Effector memory CD4-positive, alpha-beta T cell (primary cell): ENCODE results near the gene CCDC7.
"Not testable (repeated sequence)": the region's sequence is repeated elsewhere in the genome, so short reads cannot be mapped to it uniquely, and the experiment has no call there.

ENCODE experiments used
- DNase-seq, 3 donors: peaks; one replicate each; pipeline ENCODE4 v3.0.0-alpha.2; 2020
- H3K27ac ChIP-seq: 2 replicates; pipeline ENCODE4 v1.7.0; 2013; ENCODE audit warnings: mild to moderate bottlenecking, low read length, moderate library complexity; ENCODE audit not compliant: insufficient read depth, poor library complexity, severe bottlenecking
- H3K27me3 ChIP-seq: replicated peaks from 2 replicates; pipeline ENCODE4 v1.7.0; 2013; ENCODE audit warnings: mild to moderate bottlenecking, low read length; ENCODE audit not compliant: insufficient read depth, control insufficient read depth, poor library complexity, severe bottlenecking
- H3K36me3 ChIP-seq: 2 replicates; pipeline ENCODE4 v1.7.0; 2013; ENCODE audit warnings: mild to moderate bottlenecking, low read length, moderate library complexity; ENCODE audit not compliant: control insufficient read depth, insufficient read depth
- H3K4me1 ChIP-seq: 2 replicates; pipeline ENCODE4 v1.7.0; 2013; ENCODE audit warnings: low read length, mild to moderate bottlenecking; ENCODE audit not compliant: control insufficient read depth, insufficient read depth, poor library complexity, severe bottlenecking
- H3K4me3 ChIP-seq: 2 replicates; pipeline ENCODE4 v1.7.0; 2013; ENCODE audit warnings: low read length, low read depth, mild to moderate bottlenecking; ENCODE audit not compliant: insufficient read depth, poor library complexity, severe bottlenecking
- H3K9me3 ChIP-seq: 2 replicates; pipeline ENCODE4 v1.7.0; 2013; ENCODE audit warnings: mild to moderate bottlenecking, low read length, moderate library complexity; ENCODE audit not compliant: control insufficient read depth

The CCDC7 gene

DNA sequence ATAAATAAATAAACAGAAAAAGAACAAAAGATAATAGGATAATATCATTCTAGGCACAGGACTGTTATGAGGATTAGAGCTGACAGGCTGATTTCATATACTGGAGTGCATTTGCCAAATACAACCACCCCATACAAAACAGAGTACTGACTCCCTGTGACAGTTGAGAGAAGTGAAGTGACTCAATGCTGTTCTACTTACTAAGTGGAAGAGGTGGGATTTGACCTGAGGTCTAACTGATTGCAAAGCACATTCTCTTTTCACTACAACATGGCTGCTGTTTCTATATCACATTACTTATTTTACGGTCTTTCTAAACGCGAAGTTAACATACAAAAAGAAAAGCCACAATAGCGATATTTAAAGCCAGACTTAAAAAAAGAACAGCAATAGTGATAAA, 460.7 kb downstream of the CCDC7 start:
- Histone ChIP-seq H3K9me3 (no peaks in the 10 kb centered on the region), H3K27me3 (no peaks in the 10 kb centered on the region), H3K36me3 (peaks cover 73% of the 10 kb centered on the region), H3K4me3 (no peak overlapping the region), H3K4me1 (no peaks in the 10 kb centered on the region), H3K27ac (no peak overlapping the region)
- no peak for DNase-seq

DNA sequence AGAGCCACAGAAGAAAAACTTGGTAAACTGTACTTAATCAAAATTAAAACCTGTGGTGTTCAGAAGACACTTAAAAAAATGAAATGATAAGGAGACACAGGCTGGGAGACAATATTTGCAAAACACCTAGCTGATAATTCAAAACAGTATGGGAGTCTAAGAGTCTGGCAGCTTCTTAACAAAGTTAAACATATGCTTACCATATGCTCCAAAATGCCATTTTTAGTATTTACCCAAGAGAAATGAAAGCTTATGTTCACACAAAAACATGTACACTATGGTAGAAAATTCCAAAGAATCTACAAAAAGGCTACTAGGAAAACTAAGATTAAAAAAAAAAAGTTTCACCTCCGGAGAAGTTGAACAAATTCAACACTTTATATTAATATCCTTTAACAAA, 463.5 kb downstream of the CCDC7 start:
- DNase-seq = no peak
- Histone ChIP-seq H3K27me3 (no peaks in the 10 kb centered on the region), H3K4me3 (no peak overlapping the region), H3K4me1 (no peaks in the 10 kb centered on the region), H3K9me3 (no peaks in the 10 kb centered on the region), H3K27ac (no peak overlapping the region), H3K36me3 (peaks cover 63% of the 10 kb centered on the region)

DNA sequence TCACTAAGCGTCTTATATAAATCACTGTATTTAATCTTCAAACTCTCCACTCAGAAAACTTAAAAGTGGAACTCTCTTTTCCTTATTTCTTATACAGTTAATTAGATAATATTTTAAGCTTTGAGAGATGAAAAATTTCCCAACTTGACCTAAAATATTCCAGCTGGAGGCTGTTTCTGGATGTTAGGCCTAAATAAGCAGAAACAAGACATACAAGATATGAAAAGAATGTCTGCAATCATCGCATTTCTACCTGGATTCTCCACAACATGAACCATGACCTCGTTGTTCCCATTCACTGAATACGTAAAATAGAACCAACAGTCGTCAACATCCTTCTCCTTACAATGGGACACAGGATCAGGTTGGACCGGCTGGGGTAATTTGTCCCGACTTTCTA, 464.0 kb downstream of the CCDC7 start:
- not testable (repeated sequence) for H3K27me3 ChIP-seq, H3K4me1 ChIP-seq, DNase-seq, H3K9me3 ChIP-seq, H3K27ac ChIP-seq, H3K4me3 ChIP-seq
- peaks cover 58% of the 10 kb centered on the region for H3K36me3 ChIP-seq

DNA sequence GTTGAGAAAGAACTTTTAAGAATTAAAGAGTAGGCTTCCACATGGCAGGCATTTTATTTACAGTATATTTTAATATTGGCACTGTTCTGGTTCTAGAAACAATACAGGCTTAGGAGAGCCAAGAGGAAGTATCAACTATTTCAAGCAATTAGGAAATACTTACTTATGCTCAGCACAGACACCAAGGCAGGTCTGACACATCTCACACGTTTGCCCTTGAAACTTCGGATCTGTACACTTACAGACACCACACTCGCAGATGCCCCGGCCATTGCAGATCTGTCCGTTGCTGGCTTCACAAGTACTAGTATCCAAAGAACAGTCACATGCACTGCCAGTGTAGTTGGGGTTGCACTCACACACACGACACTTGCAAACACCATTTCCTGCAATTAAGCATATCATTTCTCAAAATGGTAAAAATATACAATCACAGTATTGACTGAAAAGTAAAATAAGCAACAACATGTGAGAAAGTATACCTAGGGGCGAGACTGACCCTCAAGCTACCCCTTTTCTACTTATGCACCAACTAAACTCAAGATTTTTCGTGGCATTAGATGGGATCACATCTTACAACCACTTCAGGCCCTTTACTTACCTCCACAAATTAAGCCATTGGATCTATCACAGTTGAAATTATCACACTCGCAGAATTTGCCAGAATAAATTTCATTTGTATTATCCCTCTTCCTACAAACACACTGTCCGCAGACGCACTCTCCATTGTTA, 465.5 kb downstream of the CCDC7 start:
- no peak for DNase-seq
- no peaks in the 10 kb centered on the region for H3K27me3 ChIP-seq
- H3K36me3 ChIP-seq = peaks cover 45% of the 10 kb centered on the region
- H3K4me1 ChIP-seq = no peaks in the 10 kb centered on the region
- no peaks in the 10 kb centered on the region for H3K9me3 ChIP-seq
- H3K27ac ChIP-seq = no peak overlapping the region
- H3K4me3 ChIP-seq = no peak overlapping the region

DNA sequence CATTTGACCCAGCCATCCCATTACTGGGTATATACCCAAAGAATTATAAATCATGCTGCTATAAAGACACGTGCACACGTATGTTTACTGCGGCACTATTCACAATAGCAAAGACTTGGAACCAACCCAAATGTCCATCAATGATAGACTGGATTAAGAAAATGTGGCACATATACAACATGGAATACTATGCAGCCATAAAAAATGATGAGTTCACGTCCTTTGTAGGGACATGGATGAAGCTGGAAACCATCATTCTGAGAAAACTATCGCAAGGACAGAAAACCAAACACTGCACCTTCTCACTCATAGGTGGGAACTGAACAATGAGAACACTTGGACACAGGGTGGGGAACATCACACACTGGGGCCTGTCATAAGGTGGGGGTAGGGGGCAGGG, 471.9 kb downstream of the CCDC7 start:
- H3K27me3 ChIP-seq, H3K4me3 ChIP-seq, H3K27ac ChIP-seq, DNase-seq, H3K4me1 ChIP-seq, H3K9me3 ChIP-seq: not testable (repeated sequence)
- H3K36me3 ChIP-seq = peaks cover 40% of the 10 kb centered on the region

DNA sequence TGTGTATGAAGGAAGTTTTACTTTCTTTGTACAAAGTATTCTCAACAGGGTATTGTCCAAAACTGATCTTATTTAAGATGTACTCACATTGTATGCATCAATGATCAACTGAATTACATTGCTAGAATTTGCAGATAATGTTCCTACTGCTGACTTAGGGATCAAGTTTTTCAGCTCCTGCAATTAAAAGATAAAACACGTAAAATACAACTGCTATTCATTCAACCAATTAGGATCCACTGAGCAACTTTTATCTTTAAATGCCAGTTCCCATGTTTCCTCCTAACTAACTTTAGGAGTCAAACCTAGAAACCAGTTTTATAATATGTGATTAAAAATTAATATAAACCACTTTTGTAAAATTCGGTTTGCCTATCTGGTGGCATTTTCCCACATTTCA, 476.2 kb downstream of the CCDC7 start:
- Histone ChIP-seq H3K27me3 (no peaks in the 10 kb centered on the region), H3K4me1 (no peaks in the 10 kb centered on the region), H3K27ac (no peak overlapping the region), H3K4me3 (no peak overlapping the region), H3K36me3 (peaks cover 75% of the 10 kb centered on the region), H3K9me3 (no peaks in the 10 kb centered on the region)
- DNase-seq = no peak

DNA sequence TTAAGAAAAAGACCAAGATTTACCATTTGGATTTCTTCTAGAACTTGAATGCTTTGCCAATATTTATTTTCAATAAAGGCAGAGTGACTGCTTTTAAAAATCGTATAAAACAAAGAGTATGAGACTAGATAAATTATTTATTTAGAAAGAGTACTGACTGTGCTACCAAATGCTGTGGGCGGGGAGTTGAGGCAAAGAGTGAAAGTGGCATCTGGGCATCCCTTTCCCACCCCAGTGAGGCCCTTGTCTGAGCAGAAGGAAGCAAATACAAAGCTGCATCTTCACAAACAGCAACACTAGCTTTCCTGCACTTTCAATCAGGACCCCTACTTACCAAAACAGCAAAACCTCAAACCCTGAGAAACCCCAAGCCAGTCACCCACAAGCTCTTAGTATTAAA, 477.2 kb downstream of the CCDC7 start:
- no peak overlapping the region for H3K27ac ChIP-seq
- H3K4me1 ChIP-seq = no peaks in the 10 kb centered on the region
- no peaks in the 10 kb centered on the region for H3K9me3 ChIP-seq
- H3K27me3 ChIP-seq = no peaks in the 10 kb centered on the region
- no peak for DNase-seq
- no peak overlapping the region for H3K4me3 ChIP-seq
- H3K36me3 ChIP-seq = peaks cover 84% of the 10 kb centered on the region

DNA sequence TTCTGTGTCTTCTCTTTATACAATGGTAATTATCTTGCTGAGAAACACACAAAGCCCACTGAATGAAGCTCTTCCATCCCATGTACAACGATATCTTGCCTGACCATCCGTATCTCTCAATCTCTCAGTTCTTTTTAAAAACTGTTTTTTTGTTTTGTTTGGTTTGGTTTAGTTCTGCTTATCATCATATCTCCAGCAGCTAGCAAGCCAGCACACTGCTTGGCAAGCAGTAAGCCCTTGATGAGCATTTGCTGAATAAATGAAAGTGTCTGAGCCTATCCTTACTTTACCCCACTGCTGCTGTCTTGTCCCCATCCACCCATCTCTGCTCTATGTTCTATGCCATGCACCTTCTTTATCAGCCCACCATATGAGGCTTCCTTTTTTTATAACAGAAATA, 477.9 kb downstream of the CCDC7 start:
- no peak for DNase-seq
- Histone ChIP-seq H3K4me1 (peaks cover under 1% of the 10 kb centered on the region), H3K27me3 (no peaks in the 10 kb centered on the region), H3K36me3 (peaks cover 84% of the 10 kb centered on the region), H3K9me3 (no peaks in the 10 kb centered on the region), H3K4me3 (no peak overlapping the region), H3K27ac (no peak overlapping the region)
